Superior temporal gyrus (tissue), 1 donor: ENCODE data around the gene SLC13A5.

Experiments
- DNase-seq: peaks from one replicate; pipeline ENCODE4 v3.0.0-alpha.2; 2016; ENCODE audit errors: extremely low spot score

The SLC13A5 gene

DNA sequence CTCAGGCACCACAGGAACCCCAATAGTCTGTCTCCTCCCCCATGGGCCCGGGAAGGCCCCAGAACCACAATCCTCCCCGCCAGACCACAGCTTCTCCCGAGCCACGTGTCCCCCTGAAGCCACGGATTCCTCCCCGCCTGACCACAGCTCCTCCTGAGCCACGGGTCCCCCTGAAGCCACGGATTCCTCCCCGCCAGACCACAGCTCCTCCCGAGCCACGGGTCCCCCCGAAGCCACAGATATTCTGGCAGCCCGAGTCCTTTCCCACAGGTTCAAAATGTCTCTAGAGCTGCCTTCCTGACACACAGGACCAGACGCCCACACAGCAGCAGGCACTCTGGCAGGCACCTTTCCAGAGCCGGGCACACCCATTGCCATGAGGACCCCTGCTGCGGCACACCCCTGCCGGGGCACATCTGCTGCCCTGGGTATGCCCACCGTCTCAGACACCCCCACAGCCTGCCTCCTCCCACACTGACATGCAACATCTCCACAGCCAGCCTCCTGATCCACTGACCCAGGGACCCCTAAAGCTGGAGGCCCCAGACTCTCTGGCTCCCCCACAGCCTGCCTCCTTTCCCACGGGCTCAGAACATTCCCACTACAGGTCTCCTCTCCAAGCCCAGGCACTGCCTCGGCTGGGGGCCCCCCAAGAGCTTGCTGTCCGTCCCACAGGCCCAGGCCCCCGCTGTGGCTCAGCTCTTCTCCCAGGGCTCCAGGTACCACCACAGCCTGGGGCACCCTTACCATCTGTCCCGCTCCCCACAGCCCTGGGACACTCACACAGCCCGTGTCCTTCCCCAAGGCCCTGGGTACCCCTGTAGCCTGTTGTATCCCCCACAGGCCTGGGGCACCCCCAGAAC, 74.9 kb downstream of the SLC13A5 start:
- DNase-seq: no peak

DNA sequence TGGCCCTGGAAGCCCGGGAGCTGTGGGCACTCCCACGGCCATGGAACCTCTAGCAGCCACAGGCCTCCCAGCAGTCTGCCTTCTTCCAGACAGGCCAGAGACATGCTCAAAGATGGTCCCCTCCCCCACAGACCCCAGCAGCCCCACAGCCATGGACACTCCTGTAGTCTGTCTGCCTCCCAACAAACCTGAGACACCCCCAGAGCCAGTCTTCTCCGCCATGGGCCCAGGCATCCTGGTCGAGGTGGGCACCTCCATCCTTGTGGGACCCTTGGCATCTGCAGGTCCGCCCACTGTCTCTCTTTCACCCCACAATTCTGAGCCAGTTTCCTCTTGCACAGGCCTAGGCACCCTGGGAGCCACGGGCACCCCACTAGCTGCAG, 75.7 kb downstream of the SLC13A5 start:
- no peak for DNase-seq

DNA sequence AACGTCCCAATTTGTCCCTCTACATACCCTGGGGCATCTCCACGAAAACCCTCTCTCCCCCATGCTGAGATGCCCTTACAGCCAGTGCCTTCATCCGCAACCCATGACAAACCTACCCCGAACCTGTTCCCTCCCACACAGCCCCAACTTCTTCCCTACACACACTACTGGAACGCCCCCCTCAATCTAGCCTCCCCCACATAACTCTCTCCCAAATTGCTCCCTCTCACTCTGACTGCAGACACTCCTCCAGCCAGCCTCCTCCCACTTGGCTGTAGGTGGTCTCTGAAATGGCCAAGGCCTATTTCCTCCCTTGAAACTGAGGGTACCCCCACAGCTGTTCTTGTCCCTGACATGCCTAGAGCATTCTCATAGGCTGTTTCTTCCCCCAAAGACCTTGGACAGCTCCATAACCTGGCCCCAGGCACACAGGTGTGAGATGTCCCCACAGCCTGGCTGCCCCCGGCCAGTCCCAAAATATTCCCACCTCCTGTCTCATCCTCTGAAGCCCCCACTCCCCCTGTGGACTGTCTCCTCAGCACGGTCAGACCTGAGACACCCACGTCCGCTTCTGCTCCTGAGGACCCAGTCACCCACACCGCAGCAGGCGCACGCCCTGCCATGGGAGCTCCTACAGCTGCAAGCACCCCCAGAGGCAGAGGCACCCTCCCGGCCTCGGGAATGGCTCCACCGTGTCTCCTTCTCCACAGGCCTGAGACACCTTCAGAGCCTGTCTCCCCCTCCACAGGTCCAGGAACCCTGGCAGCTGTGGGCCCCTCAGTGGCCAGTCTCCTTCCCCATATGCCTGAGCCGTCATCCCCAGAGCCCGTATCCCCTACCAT, 76.3 kb downstream of the SLC13A5 start:
- no peak for DNase-seq

DNA sequence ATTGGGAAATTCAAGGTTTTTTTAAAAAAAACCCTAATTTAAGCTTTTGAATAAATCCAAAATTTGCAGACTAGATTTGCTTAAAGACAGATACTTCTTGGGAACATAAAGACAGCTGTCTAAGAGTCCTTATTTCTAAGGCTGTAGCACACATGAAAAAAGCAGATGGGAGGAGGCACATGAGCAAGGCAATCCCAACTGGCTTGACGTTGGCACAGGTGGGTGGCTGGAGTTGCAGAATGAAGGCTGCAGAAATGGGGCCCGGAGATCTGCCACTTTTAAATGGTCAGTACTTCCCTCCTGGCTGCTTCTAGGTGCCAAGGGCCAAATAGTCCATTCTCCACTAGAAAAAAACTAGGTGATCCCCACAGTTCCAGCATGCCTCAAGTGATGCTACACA, 77.1 kb downstream of the SLC13A5 start:
- DNase-seq: no peak
